ENCODE results near the gene GALNT9.
"Not testable (repeated sequence)": the region's sequence is repeated elsewhere in the genome, so short reads cannot be mapped to it uniquely, and the experiment has no call there.

- not testable (repeated sequence) for TF ChIP-seq CTCF, POLR2A (IDR thresholded peaks at IDR 0.05)
Measured at GRCh38 chr12:132195242-132195641, 134.1 kb downstream of the GALNT9 start.
